Breast epithelium (tissue), 4 donors: ENCODE data around the gene MYO5B. TPM values are rescaled to one million over a fixed set of nuclear protein-coding genes. Genes with fewer than 3 reads are reported as not detected.

Experiments used
- DNase-seq, 2 donors: peaks; one replicate each; pipeline ENCODE4 v3.0.0-alpha.2; 2019; ENCODE audit warnings: low spot score in 2 of 2
- H3K27ac ChIP-seq, 2 donors: fragments of 200-600 bp; sonication (generic) in 1 of 2; one replicate each; pipeline ENCODE4 v1.5.1; 2016 to 2019; ENCODE audit warnings: mild to moderate bottlenecking in 1 of 2
- H3K27me3 ChIP-seq, 2 donors: fragments of 200-600 bp; sonication (generic) in 1 of 2; one replicate each; pipeline versions ENCODE4 v1.5.1 to v1.6.0; 2017 to 2019; ENCODE audit warnings: control low read depth in 1 of 2, mild to moderate bottlenecking in 1 of 2
- H3K36me3 ChIP-seq: fragments of 200-600 bp; one replicate; pipeline ENCODE4 v1.5.1; 2019
- H3K4me1 ChIP-seq, 2 donors: fragments of 200-600 bp; sonication (generic); one replicate each; pipeline ENCODE4 v1.5.1; 2016 to 2019; ENCODE audit warnings: control low read depth in 1 of 2
- H3K4me3 ChIP-seq, 3 donors: fragments of 200-600 bp; sonication (generic); 1 replicate in 2 of 3; 2 replicates in 1 of 3; pipeline ENCODE4 v1.5.1; 2016 to 2019; ENCODE audit warnings: mild to moderate bottlenecking in 3 of 3, moderate library complexity in 2 of 3
- H3K9me3 ChIP-seq, 2 donors: fragments of 200-600 bp; sonication (generic) in 1 of 2; one replicate each; pipeline ENCODE4 v1.5.1; 2016 to 2019; ENCODE audit warnings: control low read depth in 1 of 2
- CTCF ChIP-seq, 3 donors: fragments of 450-650 bp; IDR thresholded peaks; one replicate each; pipeline ENCODE4 v1.5.1; 2016 to 2017; ENCODE audit warnings: antibody characterized with exemption in 3 of 3, mild to moderate bottlenecking in 3 of 3, moderate library complexity in 3 of 3
- POLR2A ChIP-seq: fragments of 450-650 bp; IDR thresholded peaks from one replicate; pipeline ENCODE4 v1.6.1; 2016; ENCODE audit warnings: antibody characterized with exemption, mild to moderate bottlenecking, moderate library complexity
- POLR2AphosphoS5 ChIP-seq, 3 donors: sonication (generic); formaldehyde crosslinking; IDR thresholded peaks; one replicate each; pipeline ENCODE4 v1.6.1; 2017; ENCODE audit warnings: antibody characterized with exemption in 3 of 3
- intact Hi-C: fragments of 100-400 bp; cut with DNase I; formaldehyde crosslinking; loops from one replicate; pipeline ENCODE4 v1.15.1; 2023; ENCODE audit warnings: low total_unique reads
- total RNA-seq, 3 donors: library from RNA; depleted of rRNA; stranded (reverse); fragments of >200 nt; gene quantifications; one replicate each; pipeline ENCODE4 v1.1.0, GENCODE V29; 2016

The MYO5B gene
- total RNA-seq, 3 donors from 2014 or later: 2.4 to 53.1 (median 22.0) TPM

- H3K9me3 ChIP-seq: no peaks in the 10 kb centered on the region
- H3K4me3 ChIP-seq: no peak overlapping the region
- H3K36me3 ChIP-seq: no peaks in the 10 kb centered on the region
- H3K27ac ChIP-seq: no peak overlapping the region
- intact Hi-C loops: no loop called here
- DNase-seq: no peak
- no peaks in the 10 kb centered on the region for H3K27me3 ChIP-seq
- H3K4me1 ChIP-seq: no peaks in the 10 kb centered on the region
- TF ChIP-seq POLR2A (no peak), CTCF (IDR thresholded peaks at IDR 0.05) (no peak), POLR2AphosphoS5 (IDR thresholded peaks at IDR 0.05) (no peak)
These were observed 273.5 kb downstream of the MYO5B start for GRCh38 chr18:49921318-49921985.

GRCh38 chr18:49920731-49921130 is 274.2 kb downstream of the MYO5B start:
- Histone ChIP-seq H3K36me3 (no peaks in the 10 kb centered on the region), H3K27ac (no peak overlapping the region), H3K9me3 (no peaks in the 10 kb centered on the region), H3K27me3 (no peaks in the 10 kb centered on the region), H3K4me1 (no peaks in the 10 kb centered on the region), H3K4me3 (no peak overlapping the region)
- TF ChIP-seq CTCF (IDR thresholded peaks at IDR 0.05) (no peak), POLR2A (no peak), POLR2AphosphoS5 (IDR thresholded peaks at IDR 0.05) (no peak)
- intact Hi-C loops: no loop called here
- no peak for DNase-seq

GRCh38 chr18:49917742-49918141 is 277.2 kb downstream of the MYO5B start:
- no peaks in the 10 kb centered on the region for H3K36me3 ChIP-seq
- intact Hi-C loops: no loop called here
- no peak for DNase-seq
- H3K9me3 ChIP-seq: no peaks in the 10 kb centered on the region
- no peak overlapping the region for H3K4me3 ChIP-seq
- TF ChIP-seq POLR2A (no peak), POLR2AphosphoS5 (IDR thresholded peaks at IDR 0.05) (no peak), CTCF (IDR thresholded peaks at IDR 0.05) (no peak)
- no peak overlapping the region for H3K27ac ChIP-seq
- H3K4me1 ChIP-seq: no peaks in the 10 kb centered on the region
- H3K27me3 ChIP-seq: no peaks in the 10 kb centered on the region

GRCh38 chr18:49915352-49915751 is 279.6 kb downstream of the MYO5B start:
- Histone ChIP-seq H3K36me3 (no peaks in the 10 kb centered on the region), H3K9me3 (no peaks in the 10 kb centered on the region), H3K4me3 (no peak overlapping the region), H3K4me1 (no peaks in the 10 kb centered on the region), H3K27ac (no peak overlapping the region), H3K27me3 (no peaks in the 10 kb centered on the region)
- DNase-seq: no peak
- no peak for TF ChIP-seq POLR2AphosphoS5 (IDR thresholded peaks at IDR 0.05)
- TF ChIP-seq CTCF (IDR thresholded peaks at IDR 0.05): no peak
- TF ChIP-seq POLR2A: no peak
- intact Hi-C loops: no loop called here

DNA sequence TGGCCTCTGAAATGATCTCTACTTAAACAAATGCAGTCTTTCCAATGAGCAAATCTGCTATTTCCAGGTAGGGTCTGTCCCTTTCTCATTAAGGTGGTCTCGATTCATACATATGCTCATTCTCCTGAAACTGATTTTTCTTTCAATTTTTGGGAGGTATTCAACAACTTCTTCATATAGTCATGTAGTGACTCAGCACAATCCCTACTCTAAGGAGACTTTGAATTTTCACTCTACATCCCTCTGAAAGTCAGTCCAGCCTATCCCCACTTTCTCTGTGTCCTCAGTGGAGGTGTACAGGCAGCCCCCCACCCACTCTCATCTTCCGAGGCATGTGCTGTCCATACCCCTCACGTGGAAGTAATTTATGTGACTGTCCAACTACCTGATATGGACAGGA is 281.7 kb downstream of the MYO5B start:
- no peak for TF ChIP-seq POLR2AphosphoS5 (IDR thresholded peaks at IDR 0.05)
- no peak for TF ChIP-seq POLR2A
- no peak for TF ChIP-seq CTCF (IDR thresholded peaks at IDR 0.05)
- intact Hi-C loops: no loop called here
- H3K36me3 ChIP-seq: no peaks in the 10 kb centered on the region
- H3K4me3 ChIP-seq: no peak overlapping the region
- no peaks in the 10 kb centered on the region for H3K9me3 ChIP-seq
- DNase-seq: no peak
- H3K27me3 ChIP-seq: no peaks in the 10 kb centered on the region
- no peak overlapping the region for H3K27ac ChIP-seq
- no peaks in the 10 kb centered on the region for H3K4me1 ChIP-seq
